ENCODE measurements around the gene AGPAT4. TPM values are rescaled to one million over a fixed set of nuclear protein-coding genes. Genes with fewer than 3 reads are reported as not detected.

AGPAT4 gene
- total RNA-seq, 1 experiment from 2014 or later: 5.8 TPM

DNA sequence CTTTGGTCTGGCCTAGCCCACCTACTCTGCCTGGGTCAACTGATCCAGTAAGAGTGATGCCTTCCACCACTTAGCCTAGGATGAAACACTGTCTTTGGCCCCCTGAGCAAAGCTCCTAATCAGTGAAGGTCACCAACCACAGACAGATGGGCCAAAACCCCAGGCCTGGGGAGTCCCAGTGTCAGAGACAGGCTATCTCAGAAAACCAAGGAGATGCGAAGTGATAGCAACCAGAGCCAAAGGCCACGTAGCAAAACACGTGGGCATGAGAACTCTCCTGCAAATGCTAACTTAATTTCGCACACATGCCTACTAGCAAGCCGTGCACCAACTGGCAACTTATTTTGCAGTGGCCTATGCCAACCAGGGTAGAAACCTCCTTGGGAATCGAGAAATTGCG is 29.1 kb downstream of the AGPAT4 start:
- H3K4me3 ChIP-seq: no peak overlapping the region
- DNase-seq: no peak
- no peaks in the 10 kb centered on the region; the same call in 1 of the 2 replicates for H3K36me3 ChIP-seq
- H3K27me3 ChIP-seq: no peaks in the 10 kb centered on the region
- no peaks in the 10 kb centered on the region for H3K9me3 ChIP-seq

DNA sequence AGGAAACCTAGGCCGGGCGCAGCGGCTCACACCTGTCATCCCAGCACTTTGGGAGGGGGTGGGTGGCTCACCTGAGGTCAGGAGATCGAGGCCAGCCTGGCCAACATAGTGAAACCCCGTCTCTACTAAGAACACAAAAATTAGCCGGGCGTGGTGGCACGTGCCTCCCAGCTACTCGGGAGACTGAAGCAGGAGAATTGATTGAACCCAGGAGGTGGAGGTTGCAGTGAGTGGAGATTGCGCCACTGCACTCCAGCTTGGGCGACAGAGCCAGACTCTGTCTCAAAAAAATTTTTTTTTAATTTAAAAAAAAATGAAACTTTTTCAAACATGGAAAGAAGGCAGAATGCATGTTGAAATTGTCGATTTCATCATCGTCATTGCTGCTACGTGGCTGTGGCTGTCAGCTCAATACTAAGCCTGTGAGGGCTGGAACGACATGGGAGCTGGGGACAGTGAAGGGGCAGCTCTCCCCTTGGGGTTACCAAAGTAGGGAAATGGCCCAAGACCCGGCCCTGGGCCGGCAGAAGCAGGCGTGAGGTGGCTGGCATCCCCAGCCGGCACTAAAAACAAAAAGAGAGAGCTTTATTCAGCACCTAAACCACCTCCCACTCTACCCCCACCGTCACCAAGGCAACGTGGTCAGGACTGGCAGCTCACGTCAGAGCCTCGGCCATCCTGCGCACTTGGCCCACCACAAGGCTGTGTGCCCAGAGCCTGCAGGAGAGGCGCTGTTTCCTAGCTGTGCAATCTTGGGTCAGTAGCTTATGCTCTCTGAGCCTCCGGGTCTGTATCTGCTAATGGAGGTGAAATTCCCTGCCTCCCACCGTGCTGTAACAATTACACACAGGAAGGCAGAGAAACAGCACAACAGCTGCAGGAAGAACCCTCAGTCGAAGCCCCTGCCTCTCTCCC is 30.8 kb downstream of the AGPAT4 start:
- Histone ChIP-seq H3K4me3 (no peak overlapping the region), H3K36me3 (peaks cover 2% of the 10 kb centered on the region; the same call in 1 of the 2 replicates), H3K9me3 (no peaks in the 10 kb centered on the region), H3K27me3 (no peaks in the 10 kb centered on the region)
- no peak for DNase-seq

DNA sequence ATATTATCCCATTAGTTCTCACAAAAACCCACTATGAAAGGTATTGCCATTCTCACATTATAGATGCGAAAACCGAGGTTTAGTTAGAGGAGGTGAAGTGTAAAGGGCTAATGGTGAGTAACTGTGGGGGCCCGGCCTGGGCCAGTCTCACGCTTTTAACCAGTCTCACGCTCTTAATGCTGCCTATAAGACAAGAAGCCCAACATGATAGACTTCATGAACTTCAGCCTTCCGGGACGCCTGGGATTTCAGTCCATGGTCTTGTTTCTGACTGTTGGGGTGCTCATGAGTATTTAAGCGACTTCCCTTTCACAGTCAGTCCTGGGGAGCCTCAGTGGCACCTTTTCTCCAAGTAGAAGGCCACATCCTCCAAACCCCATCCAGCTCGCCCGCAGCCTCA is 31.7 kb downstream of the AGPAT4 start:
- no peaks in the 10 kb centered on the region for H3K27me3 ChIP-seq
- DNase-seq: no peak
- H3K9me3 ChIP-seq: no peaks in the 10 kb centered on the region
- peaks cover 2% of the 10 kb centered on the region; the same call in 1 of the 2 replicates for H3K36me3 ChIP-seq
- H3K4me3 ChIP-seq: no peak overlapping the region

DNA sequence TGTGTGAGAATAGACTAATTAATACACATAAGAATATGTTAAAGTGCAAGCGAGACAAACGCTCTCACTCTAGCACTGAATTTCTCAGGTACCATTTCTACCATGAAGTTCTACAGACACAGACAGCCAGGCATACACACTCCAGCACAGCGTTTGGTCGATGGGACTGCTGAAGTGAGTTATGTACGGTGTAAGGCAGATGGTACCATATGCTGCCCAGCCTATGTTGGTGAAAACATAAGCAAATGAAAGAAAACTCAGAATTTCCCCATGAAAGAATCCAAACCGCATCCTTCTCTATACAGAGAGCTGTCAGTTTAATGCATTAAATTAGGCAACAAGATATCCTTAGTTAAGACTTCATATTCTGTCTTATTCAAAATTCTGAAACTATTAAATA is 34.9 kb downstream of the AGPAT4 start:
- Histone ChIP-seq H3K27me3 (no peaks in the 10 kb centered on the region), H3K36me3 (peaks cover 2% of the 10 kb centered on the region; the same call in 1 of the 2 replicates), H3K4me3 (no peak overlapping the region), H3K9me3 (no peaks in the 10 kb centered on the region)
- no peak for DNase-seq

DNA sequence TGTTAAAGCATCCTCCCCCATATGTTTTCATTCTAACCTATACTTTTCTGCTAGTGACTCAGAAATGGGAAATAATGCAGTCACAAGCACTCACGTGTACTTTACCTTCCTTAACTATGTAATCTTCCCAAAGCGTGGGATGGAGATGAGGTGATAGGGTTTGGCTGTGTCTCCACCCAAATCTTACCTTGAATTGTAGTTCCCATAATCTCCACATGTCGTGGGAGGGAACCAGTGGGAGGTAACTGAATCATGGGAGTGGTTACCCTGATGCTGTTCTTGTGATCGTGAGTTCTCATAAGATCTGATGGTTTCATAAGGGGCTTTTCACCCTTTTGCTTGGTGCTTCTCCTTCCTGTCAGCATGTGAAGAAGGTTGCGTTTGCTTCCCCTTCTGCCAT is 35.4 kb downstream of the AGPAT4 start:
- Histone ChIP-seq H3K27me3 (no peaks in the 10 kb centered on the region), H3K36me3 (peaks cover 2% of the 10 kb centered on the region; the same call in 1 of the 2 replicates), H3K4me3 (no peak overlapping the region)

DNA sequence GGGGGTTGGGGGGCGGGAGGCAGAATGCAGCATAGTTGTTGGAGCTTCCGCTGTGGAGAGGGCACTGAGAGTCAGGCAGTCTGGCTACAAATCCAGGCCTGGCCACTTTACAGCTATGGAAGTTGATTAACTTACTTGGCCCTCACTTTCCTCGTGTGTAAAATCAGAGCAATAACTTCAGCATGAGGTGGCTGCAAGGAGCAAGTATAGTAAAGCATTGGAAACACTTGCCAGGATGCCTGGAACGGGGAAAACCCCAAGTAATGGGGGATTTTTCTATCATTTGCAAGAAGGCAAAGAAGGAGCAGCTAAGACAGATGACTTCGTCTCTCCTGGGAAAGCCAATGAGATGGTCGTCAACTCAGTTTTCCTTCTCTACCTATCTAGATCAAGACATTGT is 35.8 kb downstream of the AGPAT4 start:
- H3K9me3 ChIP-seq: no peaks in the 10 kb centered on the region
- no peak overlapping the region for H3K4me3 ChIP-seq
- peak; percentile 17 for DNase-seq
- peaks cover 2% of the 10 kb centered on the region; the same call in 1 of the 2 replicates for H3K36me3 ChIP-seq
- no peaks in the 10 kb centered on the region for H3K27me3 ChIP-seq

More for the DNA sequence above, 35.4 kb downstream of the AGPAT4 start:
- DNase-seq: no peak
- no peaks in the 10 kb centered on the region for H3K9me3 ChIP-seq

DNA sequence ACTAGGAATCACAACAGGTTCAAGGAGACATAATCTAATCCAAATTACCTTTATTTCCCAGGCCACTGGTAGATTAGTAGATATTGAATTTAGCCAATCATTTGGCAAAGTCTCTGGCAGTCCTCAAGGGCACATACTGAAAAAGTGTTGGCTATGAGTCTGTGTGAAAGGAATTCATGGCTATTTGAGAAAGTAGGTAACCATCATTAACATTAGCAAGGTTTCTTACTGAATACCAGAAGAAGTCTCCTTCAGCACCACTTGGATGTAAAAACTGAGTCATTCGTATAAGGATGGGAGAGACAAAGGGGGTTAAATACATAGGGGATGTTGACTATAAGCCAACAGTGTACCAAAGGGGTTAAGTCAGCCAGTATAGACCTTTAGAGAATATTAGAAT is 36.7 kb downstream of the AGPAT4 start:
- H3K4me3 ChIP-seq: no peak overlapping the region
- no peak for DNase-seq
- H3K27me3 ChIP-seq: no peaks in the 10 kb centered on the region
- H3K36me3 ChIP-seq: peaks cover 2% of the 10 kb centered on the region; the same call in 1 of the 2 replicates
- H3K9me3 ChIP-seq: no peaks in the 10 kb centered on the region

DNA sequence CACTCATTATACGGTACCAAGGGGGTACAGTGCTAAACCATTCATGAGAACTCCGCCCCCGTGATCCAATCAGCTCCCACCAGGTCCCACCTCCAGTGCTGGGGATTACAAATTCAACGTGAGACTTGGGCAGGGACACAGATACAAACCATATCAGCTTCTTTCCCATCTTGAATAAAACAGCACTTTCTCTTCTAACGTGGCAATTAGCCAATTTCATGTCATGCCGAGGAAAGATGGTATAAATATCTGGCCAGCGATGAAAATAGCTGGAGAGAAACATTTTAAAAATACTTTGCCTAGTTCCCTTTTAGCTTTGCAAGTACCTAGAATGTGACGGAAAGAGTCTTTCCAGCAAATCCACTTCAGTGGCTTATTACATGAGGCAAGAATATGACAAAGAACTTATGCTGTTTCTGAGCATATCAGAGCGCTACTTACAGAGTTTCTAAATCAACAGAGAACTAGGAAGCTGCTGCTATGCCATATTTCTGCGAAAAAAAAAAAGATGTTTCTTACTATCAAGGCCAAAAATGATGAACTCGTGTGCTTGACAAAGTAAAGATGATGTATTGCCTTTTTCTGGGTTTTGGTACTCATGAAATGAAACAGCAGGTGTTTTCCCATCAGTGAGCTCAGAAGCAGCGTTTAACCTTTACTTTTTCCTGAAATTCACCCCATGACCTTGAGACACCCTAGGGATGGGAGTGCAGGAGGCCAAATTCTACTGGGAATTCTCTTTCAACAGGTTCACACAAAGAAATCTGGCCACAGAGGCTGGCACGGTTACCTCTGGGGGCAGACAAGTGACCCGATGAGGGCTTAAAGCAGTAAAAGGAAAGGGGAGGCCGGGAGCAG is 37.9 kb downstream of the AGPAT4 start:
- Histone ChIP-seq H3K27me3 (no peaks in the 10 kb centered on the region), H3K36me3 (peaks cover 4% of the 10 kb centered on the region; the same call in 1 of the 2 replicates), H3K9me3 (no peaks in the 10 kb centered on the region), H3K4me3 (no peak overlapping the region)
- no peak for DNase-seq

DNA sequence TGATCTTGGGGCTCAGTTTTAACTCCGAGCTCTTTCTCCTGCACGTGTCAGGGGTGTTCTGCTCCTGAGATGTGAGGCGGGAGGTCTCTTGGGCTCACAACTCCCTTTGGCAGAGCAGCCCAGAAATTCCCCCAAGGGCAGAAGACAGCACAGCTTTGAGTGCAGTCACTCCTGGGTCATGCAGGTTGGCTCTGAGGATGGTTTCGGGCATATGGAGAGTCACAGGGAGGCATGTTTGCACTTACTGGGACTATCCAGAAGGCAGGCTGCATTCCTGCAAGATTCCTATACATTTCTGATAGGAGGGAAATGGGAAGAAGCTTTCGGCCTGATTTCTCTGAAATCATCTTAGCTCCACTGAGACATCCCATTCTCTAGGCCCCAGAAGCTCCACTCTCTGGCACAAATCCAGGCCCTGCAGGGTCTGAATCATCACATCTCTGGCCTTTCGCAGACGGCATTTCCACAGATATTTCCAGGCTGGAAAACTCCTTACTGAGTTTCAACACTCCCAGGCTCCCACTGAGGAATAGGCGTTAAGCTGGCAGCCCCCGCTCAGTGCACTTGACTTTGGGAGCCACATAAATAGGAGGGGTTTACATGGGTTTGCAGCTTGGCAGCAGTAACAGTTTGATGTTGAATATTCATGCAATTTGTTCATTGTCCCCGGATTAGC is 39.7 kb downstream of the AGPAT4 start:
- Histone ChIP-seq H3K4me3 (no peak overlapping the region), H3K27me3 (no peaks in the 10 kb centered on the region), H3K9me3 (no peaks in the 10 kb centered on the region), H3K36me3 (peaks cover 4% of the 10 kb centered on the region; the same call in 1 of the 2 replicates)
- DNase-seq: peak; percentile 83

DNA sequence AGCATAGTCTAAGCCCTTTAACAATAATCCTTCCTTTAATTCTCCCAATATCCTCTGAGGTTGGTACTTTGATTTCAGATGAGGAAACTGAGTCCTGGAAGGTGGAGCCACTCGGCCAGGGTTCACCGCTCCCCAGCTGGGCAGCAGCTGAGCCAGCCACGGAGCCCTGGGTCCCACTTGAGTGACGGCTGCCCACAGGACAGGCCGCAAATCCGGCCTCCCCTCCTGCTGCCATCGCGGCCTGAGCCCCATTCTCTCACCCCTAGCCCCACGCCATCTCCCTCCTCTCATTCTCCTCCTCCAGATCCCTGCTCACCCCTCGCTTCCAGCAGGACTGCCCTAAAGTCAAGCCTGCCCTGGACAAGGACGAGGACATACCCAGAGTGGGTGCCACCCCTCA is 41.4 kb downstream of the AGPAT4 start:
- Histone ChIP-seq H3K4me3 (no peak overlapping the region), H3K27me3 (no peaks in the 10 kb centered on the region), H3K36me3 (0 out of 2 replicates have a peak, but pooled peaks cover 2% of the 10 kb centered on the region), H3K9me3 (no peaks in the 10 kb centered on the region)
- DNase-seq: no peak

DNA sequence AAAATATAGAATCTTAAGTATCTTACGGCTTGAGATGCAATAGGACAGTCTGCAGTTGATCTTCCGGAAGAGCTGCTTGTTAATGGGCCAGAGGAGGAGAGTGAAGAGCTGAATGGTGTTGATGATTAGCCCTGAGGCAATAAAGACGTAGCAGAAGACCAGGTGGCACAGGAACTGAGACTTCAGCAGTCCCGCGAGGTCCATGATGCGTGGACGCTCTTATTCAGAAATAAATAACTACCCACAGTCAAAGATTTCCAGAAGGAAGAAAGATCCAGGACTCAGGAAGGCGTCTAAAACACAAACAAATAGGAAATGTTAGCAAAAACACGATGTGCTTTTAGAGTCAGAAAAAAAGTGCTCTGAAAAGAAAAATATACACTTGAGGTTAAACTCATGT is 41.9 kb downstream of the AGPAT4 start:
- DNase-seq: no peak
- H3K9me3 ChIP-seq: no peaks in the 10 kb centered on the region

DNA sequence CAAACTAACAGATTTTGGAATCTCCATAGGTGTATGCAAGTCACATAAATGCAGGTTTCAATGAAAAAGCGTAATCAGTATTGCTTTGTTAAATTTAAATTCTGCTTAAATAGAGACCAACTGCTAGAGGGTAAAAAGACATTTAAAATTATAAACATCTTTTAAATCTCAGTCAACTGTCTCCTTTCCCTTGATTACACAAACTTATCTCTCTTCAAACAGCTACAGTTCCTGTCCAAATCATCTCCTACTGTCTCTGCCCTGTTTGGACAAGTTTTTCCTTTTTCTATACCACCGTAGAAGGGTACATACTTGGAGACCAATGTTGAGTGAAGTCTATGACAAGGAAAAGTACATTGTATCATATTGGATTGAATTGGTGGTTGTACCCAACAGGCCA is 43.5 kb downstream of the AGPAT4 start:
- H3K4me3 ChIP-seq: no peak overlapping the region
- 0 out of 2 replicates have a peak, but pooled peaks cover 2% of the 10 kb centered on the region for H3K36me3 ChIP-seq
- H3K9me3 ChIP-seq: no peaks in the 10 kb centered on the region
- no peak for DNase-seq
- no peaks in the 10 kb centered on the region for H3K27me3 ChIP-seq

More for the DNA sequence above, 41.9 kb downstream of the AGPAT4 start:
- no peak overlapping the region for H3K4me3 ChIP-seq
- 0 out of 2 replicates have a peak, but pooled peaks cover 2% of the 10 kb centered on the region for H3K36me3 ChIP-seq
- no peaks in the 10 kb centered on the region for H3K27me3 ChIP-seq

DNA sequence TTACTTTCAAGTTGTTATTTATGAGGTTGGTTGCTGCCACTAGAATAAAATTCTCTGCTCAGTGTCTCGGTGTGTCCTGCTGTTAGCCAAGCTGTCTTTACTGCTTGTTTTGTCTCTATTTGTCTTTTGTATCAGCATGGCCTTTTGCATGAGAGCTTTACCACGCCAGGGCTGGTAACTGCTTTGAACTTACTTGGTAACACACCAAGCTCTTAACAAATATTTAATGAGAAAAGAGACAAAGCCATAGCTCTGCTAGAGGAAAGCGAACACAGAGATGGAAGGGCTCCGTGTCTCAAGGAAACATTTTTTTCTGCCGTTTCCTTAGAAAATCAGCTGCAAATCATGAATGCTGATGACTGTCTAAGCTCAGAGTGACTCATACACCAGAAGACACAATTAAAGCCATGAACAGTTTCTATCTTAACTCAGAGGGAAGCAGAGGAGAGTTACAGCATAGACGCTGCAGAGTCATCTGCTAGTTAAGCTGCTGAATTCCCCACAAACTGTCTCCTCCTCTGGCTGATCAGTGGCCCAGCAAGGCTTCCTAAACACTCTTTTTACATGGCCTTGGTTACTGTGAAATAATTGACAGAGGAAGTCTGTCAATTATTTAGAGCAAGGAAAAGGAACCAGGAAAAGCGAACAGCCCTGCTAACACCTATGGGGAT is 44.8 kb downstream of the AGPAT4 start:
- DNase-seq: peak; percentile 38
- Histone ChIP-seq H3K27me3 (no peaks in the 10 kb centered on the region), H3K4me3 (0 out of 2 replicates have a peak overlapping the region, but pooled peaks have one; percentile 8), H3K36me3 (0 out of 2 replicates have a peak, but pooled peaks cover 2% of the 10 kb centered on the region), H3K9me3 (no peaks in the 10 kb centered on the region)

DNA sequence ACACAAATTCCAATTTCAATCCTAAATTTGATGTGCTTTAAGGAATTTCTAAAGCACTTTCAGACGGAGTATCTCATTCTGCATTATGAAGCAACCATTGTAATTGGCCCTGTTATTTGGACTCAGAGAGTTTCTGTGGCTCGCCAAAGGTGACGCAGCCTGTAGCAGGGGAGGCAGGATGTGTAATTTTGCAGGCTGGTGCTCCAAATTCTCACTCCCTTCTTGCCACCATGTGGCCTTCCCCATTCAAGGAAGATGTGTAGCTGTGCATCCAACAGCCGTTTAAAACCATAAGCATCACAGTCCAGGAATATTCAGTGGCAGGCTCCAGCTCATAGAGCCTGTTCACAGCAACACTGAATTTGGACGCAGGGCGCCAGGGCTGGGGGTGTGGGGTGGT is 45.8 kb downstream of the AGPAT4 start:
- H3K9me3 ChIP-seq: no peaks in the 10 kb centered on the region
- H3K27me3 ChIP-seq: no peaks in the 10 kb centered on the region
- 0 out of 2 replicates have a peak, but pooled peaks cover 2% of the 10 kb centered on the region for H3K36me3 ChIP-seq
- no peak overlapping the region for H3K4me3 ChIP-seq
- DNase-seq: no peak

DNA sequence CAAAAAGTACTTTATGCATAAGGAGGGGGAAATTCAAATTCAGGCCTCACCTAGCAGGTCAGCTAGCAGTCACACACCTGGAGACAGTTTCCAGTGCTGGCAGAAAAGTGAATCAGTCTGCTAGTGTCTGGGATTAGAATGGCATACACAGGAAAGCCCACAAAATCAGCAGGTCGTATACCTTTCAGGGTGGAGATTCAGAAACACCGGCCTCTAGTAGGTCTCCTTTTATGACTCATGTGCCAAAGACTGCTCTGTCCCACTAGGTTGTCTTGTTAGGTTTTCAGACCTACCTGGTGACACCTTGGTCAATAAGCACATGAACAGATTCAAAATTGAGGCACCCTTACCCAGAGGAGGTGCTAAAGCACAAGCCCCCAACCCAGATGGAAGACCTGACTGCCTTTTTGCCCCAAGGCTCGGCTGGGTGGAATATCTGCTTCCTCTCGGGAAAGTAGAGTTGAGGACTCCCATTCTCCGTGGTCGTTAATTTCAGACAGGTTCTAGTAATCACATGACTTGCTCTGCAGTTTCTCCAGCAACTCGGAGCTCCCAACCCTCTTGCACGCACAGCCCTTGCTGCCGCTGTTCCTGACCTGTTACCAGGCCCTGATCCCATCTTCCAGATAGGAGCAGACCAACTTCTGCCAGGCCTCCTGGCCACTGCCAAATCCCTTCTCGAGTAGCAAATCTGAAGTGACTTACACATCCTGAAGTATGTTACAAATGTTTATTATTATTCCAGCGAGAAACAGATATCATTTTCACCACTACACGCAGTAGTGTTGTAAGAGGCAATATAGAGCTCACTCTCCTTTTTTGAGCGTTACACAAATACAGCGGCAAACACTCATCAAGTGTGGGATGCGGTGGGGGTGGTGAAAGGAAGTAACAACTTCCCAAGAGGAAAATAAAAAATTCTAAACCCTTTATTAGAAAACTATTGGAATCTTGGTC is 46.6 kb downstream of the AGPAT4 start:
- DNase-seq: no peak
- H3K9me3 ChIP-seq: no peaks in the 10 kb centered on the region
- 0 out of 2 replicates have a peak, but pooled peaks cover 2% of the 10 kb centered on the region for H3K36me3 ChIP-seq
- no peak overlapping the region for H3K4me3 ChIP-seq
- no peaks in the 10 kb centered on the region for H3K27me3 ChIP-seq

Data from MG63 (cell line).